Astrocyte (in vitro differentiated cells and primary cell): ENCODE data around the gene CENPB.

ENCODE experiments used
- EZH2 ChIP-seq: IDR thresholded peaks from 2 replicates; pipeline ENCODE4 v1.6.1; 2012; ENCODE audit warnings: mild to moderate bottlenecking, low read length, inconsistent platforms; ENCODE audit not compliant: insufficient read depth
- TF ChIP-seq, protein P1 (sequence below): IDR thresholded peaks from 2 replicates; pipeline ENCODE4 v1.5.1; 2011; ENCODE audit warnings: low read depth, mild to moderate bottlenecking, inconsistent platforms, low read length, moderate library complexity; ENCODE audit not compliant: insufficient read depth

DNA sequence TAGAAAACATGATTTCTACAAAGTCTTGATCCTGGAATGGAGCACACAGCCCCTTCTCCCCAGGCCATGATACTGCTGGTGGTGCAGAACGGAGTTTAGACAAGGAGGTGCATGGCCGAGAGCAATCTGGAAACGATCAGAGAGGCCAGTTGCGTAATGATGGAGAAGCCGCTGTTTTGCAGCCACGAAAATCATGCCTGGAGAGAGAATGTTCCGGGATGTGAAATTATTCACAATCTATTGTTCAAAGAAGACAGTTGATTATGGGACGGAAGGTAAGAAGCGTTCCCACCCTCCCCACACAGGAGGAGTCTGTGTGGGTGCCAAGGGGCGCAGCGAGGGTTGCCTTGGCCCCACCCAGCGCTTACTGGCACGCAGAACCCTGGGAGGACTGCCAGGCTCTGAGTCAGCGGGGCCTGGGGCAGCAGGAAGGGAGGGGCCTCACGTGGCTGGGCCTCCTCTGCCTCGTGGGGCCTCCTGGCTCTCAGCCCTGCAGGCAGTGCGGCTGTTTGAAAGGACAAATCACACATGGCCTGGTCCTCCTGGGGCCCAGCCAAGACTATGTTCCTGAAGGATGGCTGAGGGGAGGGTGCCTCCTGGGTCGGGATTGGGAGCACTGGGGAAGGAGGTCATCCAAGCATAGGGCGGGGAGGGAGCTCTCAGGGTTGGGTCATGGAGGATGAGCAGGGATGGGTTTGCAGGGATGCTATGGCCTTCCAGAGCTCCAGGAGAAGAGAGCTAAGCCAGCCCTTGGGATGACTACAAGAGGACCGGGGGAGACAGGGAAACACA is 25.1 kb upstream of the CENPB start:
- TF ChIP-seq, protein P1, sequence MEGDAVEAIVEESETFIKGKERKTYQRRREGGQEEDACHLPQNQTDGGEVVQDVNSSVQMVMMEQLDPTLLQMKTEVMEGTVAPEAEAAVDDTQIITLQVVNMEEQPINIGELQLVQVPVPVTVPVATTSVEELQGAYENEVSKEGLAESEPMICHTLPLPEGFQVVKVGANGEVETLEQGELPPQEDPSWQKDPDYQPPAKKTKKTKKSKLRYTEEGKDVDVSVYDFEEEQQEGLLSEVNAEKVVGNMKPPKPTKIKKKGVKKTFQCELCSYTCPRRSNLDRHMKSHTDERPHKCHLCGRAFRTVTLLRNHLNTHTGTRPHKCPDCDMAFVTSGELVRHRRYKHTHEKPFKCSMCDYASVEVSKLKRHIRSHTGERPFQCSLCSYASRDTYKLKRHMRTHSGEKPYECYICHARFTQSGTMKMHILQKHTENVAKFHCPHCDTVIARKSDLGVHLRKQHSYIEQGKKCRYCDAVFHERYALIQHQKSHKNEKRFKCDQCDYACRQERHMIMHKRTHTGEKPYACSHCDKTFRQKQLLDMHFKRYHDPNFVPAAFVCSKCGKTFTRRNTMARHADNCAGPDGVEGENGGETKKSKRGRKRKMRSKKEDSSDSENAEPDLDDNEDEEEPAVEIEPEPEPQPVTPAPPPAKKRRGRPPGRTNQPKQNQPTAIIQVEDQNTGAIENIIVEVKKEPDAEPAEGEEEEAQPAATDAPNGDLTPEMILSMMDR, result no peak
- TF ChIP-seq EZH2, result no peak
